H1 (cell line): Measurements from ENCODE around the gene SERTAD2. TPM values are rescaled to one million over a fixed set of nuclear protein-coding genes. Genes with fewer than 3 reads are reported as not detected.

Experiments used
- polyA plus RNA-seq, 7 experiments: library from polyadenylated mRNA; depleted of rRNA in 3 of 7; stranded (reverse) in 5 of 7; unstranded in 2 of 7; fragments of >200 nt in 5 of 7; fragments of 200-250 nt in 2 of 7; gene quantifications; 1 replicate in 5 of 7; 2 replicates in 1 of 7; 4 replicates in 1 of 7; pipeline versions ENCODE4 v1.2.1 to v1.2.3, GENCODE V29; 2011 to 2013; ENCODE audit warnings: missing spikeins in 2 of 7, mixed read lengths in 2 of 7
- total RNA-seq: library from RNA; stranded (reverse); fragmentation: NEBNext Ultra II Directional; extraction: Animal tissue kit (Norgen Biotek cat#: 25700); gene quantifications from 2 replicates; pipeline ENCODE4 v1.2.1, GENCODE V29; 2021

The SERTAD2 gene
- total and polyA plus RNA-seq, 2 of the 8 experiments (the other 6 are each of a cell fraction or from before 2014, with no cell fraction given) = 2.9 to 4.5 TPM

Other genes starting within 250 kb of the SERTAD2 start
- 29.2 and 32.3 TPM in 2 replicates for gene LGALSL, start 199.8 kb downstream of the SERTAD2 start, total RNA-seq
- 13.6 and 14.0 TPM in 2 replicates for gene LGALSL, start 199.8 kb downstream of the SERTAD2 start, polyA plus RNA-seq (2011; rRNA removed)
- 13.5 and 15.0 TPM in 2 replicates for gene AFTPH, start 129.6 kb downstream of the SERTAD2 start, total RNA-seq
- gene AFTPH, start 129.6 kb downstream of the SERTAD2 start, polyA plus RNA-seq (2011; rRNA removed) = 4.0 and 7.3 TPM in 2 replicates